DMS153 treated with DMSO at 0.1 percent for 48 hours (cell line): ENCODE results near the gene ZSCAN30.

Experiments
- DNase-seq: peaks from one replicate; lab custom pipeline; 2025; ENCODE audit not compliant: unreplicated experiment; lab: John Stamatoyannopoulos, UW

The ZSCAN30 gene

GRCh38 chr18:35290094-35290735, at the start of gene ZSCAN30:
ZSCAN30 (minus strand) TSS chr18:35290229; CDS start chr18:35264352, 25,877 bp downstream.
- peak; percentile 93 for DNase-seq

- DNase-seq: no peak
Observed at GRCh38 chr18:35337286-35337685, 47.3 kb upstream of the ZSCAN30 start.

DNA sequence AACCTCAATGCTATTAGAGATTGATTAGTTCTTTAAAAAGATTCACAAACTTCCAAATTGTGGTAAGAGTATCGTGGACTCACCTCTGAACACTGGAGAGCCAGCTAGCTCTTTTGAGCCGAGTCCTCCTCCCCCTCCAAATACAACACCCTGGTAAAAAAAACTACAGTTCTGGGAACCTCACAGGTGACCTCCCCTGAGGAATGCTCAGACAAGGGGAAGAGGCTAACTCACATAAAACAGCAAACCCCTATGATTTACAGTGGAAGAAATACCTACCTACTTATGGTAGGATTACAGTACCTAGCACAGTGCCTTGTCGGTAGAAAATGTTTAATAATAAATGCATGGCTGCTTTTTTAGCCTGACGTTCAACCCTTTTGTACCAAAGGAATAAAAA, 45.8 kb upstream of the ZSCAN30 start:
- DNase-seq: no peak

DNA sequence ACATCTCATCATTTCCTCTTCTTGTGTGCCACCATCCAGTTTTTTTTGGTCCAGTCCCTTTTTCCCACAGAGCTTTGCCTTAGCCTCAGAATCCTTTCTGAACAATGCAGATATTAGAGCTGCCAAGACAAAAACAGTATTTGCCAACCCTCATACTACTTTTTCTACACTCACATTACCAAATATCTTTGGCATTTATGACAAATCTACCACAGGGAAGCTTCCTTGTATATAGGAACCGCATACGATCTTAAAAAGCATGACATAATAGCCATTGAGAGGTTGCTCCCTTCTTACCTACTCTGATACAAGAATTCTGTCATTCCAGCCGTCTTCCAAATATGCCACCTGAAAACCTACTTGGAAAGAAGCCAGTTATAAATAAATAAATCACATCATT, 44.8 kb upstream of the ZSCAN30 start:
- DNase-seq: no peak

DNA sequence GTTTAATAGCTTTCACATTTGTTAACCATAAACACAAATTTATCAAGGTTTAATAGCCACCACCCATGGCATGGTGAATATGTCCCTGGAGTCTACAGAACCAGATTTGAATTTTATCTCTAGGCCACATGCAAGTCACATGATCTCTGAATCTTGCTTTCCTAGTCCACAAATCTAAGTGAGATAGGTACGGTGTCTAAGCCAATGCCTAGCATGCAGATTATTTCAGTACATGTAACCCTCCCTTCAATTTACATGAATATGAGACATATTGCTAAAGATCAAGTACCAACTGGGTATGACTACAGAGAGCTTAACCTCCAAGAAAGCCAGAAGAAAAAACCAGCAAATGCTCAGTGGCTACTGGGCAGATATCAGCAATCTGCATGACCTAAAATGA, 44.2 kb upstream of the ZSCAN30 start:
- no peak for DNase-seq

- DNase-seq: no peak
Observed at GRCh38 chr18:35331367-35332087, 41.5 kb upstream of the ZSCAN30 start.

GRCh38 chr18:35328868-35329267, 38.8 kb upstream of the ZSCAN30 start:
- DNase-seq: no peak

DNA sequence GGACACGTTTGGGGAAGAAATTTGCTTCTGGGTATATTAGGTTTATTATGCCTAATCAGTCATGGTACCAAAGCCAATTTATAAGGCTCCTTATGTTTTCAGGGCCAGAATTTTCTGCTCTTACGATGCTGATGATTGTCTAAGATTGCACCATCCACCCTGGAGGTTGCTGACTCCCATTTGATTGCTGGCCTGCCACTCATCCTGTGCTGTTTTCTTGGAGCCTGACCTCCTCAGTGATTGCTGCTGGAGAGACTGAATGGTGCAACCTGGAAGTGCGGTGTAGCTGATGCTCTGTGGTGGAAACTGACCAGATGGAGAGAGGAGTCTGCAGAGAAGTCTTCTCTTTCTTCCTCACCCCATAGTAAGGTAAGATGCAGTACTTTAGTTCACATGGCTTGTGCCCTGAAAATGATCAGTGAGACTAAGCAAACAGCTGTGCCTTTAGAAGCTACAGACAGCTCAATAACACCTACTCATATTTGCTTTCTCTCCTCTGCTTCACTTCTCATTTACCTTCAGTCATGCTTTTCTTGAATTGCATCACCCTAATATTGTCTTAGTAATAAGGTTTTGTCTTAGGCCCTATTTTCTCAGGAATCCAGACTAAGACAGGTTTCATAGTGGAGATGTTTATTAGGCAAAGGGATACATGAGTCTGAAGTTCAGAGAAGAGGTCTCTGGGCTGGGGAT, 36.8 kb upstream of the ZSCAN30 start:
- no peak for DNase-seq

GRCh38 chr18:35324926-35325655, 35.1 kb upstream of the ZSCAN30 start:
- DNase-seq: no peak

GRCh38 chr18:35322486-35323458, 32.7 kb upstream of the ZSCAN30 start:
- DNase-seq: no peak

GRCh38 chr18:35311496-35311895, 21.5 kb upstream of the ZSCAN30 start:
- no peak for DNase-seq

DNA sequence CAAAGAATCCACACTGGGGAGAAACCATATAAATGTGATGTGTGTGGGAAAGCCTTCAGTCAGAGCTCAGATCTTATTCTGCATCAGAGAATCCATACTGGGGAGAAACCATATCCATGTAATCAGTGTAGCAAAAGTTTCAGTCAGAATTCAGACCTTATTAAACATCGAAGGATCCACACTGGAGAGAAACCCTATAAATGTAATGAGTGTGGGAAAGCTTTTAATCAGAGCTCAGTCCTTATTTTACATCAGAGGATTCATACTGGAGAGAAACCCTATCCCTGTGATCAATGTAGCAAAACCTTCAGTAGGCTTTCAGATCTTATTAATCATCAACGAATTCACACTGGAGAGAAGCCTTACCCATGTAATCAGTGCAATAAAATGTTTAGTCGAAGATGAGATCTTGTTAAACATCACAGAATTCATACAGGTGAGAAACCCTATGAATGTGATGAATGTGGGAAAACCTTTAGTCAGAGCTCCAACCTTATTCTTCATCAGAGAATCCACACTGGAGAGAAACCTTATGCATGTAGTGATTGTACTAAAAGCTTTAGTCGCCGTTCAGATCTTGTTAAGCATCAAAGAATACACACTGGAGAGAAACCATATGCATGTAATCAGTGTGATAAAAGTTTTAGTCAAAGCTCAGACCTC, 16.7 kb upstream of the ZSCAN30 start:
- no peak for DNase-seq

DNA sequence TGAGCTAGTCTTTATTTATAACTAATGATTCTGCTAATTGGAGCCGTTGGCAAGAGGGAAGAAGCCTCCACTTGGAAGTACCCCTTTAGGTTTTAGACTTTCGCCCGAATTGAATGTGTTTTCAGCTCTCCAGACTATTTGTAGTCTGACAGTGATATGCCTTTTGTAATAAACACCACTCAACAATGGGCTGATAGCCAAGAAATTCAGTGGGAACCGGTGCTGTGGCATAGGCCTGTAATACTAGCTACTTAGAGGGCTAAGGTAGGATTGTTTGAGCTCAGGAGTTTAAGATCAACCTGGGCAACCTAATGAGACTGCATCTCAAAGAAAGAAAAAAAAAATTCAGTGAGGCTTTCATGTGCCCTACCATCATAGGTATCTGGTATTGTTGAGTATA, 13.6 kb upstream of the ZSCAN30 start:
- no peak for DNase-seq

GRCh38 chr18:35296060-35296459, 6.0 kb upstream of the ZSCAN30 start:
- DNase-seq: no peak

DNA sequence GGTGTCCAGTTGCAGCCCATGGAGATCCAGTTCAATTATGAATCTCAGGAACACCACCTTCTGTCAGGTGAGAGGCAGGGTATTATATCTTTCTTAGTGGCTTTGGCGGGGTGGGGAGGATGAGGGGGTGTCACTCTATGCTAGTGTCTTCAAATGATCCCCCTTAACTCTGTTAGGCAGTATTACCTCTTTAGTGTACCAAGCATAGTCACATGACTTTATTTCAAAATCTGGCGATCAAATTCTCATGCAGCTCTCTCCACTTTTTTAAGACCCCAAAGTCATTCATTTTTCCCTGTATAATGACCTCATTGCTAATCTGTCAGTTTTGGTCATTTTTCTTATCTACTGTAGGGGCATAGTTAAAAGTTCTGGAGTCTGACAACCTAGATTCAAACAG, 1.1 kb upstream of the ZSCAN30 start:
- no peak for DNase-seq

- no peak for DNase-seq
Observed at GRCh38 chr18:35289727-35290093, 319 bp downstream of the ZSCAN30 start.

DNA sequence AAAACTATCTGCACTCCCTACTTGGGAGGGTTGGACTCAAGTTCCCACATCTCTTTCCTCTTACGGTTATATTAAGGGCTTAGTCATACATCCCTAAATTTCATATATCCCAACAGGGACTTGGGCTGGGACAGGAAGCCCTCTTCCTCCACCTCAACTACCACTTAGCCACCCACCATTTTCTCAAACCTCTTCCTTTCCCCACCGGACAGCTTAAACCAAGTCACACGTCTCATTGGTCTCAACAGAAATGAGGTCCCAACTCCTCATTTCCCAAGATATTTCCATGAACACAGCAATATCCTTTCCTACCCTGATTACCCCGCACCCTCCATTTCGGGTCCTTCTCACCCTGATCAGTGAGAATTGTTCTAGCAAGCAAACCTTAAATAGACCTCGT, 736 bp downstream of the ZSCAN30 start:
- DNase-seq: no peak

GRCh38 chr18:35284841-35285240, 5.2 kb downstream of the ZSCAN30 start:
- DNase-seq: no peak

GRCh38 chr18:35283923-35284794, 5.9 kb downstream of the ZSCAN30 start:
- DNase-seq: no peak
